GM19463 (cell line): Measurements from ENCODE around the gene MSL3.

ENCODE experiments used
- ATAC-seq: cut with Tn5 transposase; IDR thresholded peaks from one replicate; pipeline ENCODE4 v1.9.1; 2021; ENCODE audit warnings: mild to moderate bottlenecking, moderate library complexity; ENCODE audit not compliant: unreplicated experiment

Gene MSL3

DNA sequence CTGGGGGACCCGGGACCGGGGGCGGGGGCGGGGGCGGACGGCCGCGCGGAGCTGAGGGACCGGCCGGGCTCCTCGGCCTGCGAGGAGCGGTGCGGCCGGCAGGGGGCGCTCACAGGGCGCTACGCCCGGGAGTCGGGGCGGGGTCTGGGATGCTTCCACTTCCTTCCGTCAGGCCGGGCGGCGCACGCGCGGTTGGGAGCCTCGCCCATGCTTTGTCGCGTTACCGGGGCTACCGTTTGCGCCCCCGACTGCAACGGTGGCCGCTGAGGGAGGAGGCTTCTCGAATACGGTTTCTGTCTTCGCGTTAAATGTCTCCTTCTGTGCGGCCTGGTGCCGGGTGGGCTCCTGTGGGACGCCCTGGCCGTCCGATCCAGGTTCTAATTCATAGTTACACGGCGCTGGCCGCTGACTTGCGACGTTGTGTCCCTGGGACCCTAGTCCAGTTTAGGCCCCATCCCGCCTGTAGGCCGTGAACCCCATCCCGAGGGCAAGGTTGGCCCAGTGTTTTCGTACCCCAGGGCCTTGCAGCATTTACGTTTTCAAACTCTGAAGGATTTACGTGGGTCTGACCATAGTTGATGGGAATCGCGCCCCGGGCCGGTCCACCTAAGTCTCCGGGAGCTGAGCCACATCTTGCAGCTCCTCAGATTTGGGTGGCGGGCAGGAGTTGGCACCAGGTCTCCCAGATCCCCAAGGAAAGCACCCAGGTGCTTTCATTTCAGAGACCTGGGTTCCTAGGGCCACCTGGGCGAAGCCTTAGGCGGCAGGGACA lies 549 bp downstream of the MSL3 start:
- ATAC-seq, result peak; percentile 29

- no peak for ATAC-seq
These were observed 1.1 kb downstream of the MSL3 start for GRCh38 chrX:11759172-11759460.

- ATAC-seq, result peak; percentile 75
These were observed 1.6 kb downstream of the MSL3 start for GRCh38 chrX:11759461-11760311.

DNA sequence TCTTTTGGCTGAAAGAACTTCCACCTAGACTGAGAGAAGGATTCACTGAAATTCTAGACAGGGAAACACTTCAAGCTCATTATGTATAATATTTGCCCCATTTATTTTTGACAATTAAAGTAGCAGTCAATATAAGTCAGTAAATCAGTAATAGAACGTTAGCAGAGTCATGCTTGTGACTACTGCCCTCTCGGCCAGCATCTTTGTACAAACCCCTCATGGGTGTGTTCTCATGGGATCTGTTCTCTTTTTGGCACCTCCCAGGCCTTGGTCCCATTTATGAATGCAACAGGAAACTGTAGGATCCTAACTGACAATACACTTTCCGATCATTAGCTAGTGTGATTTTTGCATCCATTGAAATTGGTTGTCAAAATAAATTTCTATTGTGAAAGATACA lies 2.9 kb downstream of the MSL3 start:
- no peak for ATAC-seq

- ATAC-seq, result peak; percentile 26
These were observed 6.6 kb downstream of the MSL3 start for GRCh38 chrX:11764602-11765067.

DNA sequence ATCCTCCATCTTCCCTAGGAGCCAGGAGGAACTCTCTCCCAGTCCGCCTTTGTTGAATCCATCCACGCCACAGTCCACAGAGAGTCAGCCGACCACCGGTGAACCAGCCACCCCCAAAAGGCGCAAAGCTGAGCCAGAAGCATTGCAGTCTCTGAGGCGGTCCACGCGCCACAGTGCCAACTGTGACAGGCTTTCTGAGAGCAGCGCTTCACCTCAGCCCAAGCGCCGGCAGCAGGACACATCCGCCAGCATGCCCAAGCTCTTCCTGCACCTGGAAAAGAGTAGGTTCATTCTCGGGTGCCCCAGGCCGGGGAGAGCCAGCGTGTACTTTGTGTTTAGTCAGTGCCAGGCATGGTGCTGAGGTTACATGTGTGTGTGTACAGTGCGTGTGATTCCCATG lies 7.4 kb downstream of the MSL3 start:
- no peak for ATAC-seq

GRCh38 chrX:11766487-11766886 lies 8.4 kb downstream of the MSL3 start:
- no peak for ATAC-seq

DNA sequence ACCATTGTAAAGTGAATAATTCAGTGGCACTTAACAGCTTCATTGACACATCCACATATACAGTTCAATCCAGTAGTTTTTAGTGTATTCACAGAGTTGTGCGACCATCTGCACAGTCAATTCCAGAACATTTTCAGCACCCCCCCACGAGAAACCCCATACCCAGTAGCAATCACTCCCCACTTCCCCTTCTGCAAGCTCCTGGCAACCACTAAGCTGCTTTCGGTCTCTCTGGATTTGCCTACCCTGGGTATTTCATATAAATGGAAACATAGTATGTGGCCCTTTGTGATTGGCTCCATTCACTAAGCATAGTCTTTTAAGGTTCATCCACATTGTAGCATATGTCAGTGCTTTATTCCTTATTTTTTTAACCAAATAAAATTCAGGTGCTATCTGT lies 10.0 kb downstream of the MSL3 start:
- ATAC-seq, result peak; percentile 55

GRCh38 chrX:11770320-11770719 lies 12.3 kb downstream of the MSL3 start:
- ATAC-seq, result peak; percentile 37

GRCh38 chrX:11778230-11778629 lies 20.2 kb downstream of the MSL3 start:
- ATAC-seq, result no peak

DNA sequence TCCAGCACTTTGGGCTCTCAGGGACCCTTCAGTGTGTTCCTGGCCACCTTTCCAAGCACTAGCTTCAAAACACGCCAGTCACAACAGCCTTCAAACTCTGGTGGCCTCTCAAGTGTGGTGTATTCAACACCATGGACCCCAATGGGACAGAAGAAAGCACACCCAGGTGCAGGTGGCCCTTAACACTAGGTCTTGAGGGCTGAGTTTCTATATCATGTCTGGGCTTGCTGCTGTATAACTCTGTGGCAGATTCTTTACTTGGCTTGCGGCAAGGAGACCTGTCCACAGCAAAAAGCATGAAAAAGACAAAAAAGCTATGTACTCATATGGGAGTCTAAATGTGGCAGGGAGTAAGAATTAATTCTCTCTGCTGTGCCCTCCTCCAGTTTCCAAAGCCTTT lies 23.1 kb downstream of the MSL3 start:
- no peak for ATAC-seq

- no peak for ATAC-seq
These were observed 23.8 kb downstream of the MSL3 start for GRCh38 chrX:11781734-11782370.

- ATAC-seq, result no peak
These were observed 26.5 kb downstream of the MSL3 start for GRCh38 chrX:11784543-11784942.

DNA sequence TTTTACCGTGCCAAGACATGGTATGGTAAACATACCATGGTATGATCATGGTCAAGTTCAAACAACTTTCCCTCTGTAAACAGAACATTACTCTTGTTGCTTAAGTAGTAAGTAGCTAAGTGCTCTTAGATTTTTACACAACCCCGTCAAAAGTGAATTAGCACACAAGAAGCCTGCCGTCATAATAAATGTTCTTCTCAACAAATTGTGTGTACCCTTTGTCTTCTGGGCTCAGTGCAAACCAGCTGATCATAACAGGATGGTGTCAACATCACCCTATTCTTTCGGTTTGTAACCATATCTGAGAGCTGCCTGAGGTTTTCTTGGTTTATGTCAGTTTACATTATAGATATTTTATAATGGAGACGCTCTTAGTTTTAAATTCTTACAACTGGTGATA lies 28.8 kb downstream of the MSL3 start:
- no peak for ATAC-seq

GRCh38 chrX:11787564-11787963 lies 29.5 kb downstream of the MSL3 start:
- no peak for ATAC-seq

DNA sequence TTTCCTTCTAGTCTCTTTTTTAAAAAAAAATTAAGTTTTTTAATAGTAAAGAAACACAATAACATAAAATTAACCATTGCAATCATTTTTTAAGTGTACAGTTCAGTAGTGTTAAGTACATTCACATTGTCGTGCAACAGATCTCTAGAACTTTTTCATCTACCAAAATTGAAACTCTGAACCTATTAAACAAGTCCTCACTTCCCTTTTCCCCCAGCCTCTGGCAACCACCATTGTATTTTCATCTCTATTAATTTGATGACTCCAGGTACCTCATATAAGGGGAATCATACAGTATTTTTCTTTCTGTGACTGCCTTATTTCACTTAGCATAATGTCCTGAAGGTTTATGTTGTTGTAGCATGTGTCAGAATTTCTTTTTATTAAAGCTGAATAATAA lies 31.8 kb downstream of the MSL3 start:
- peak; percentile 28 for ATAC-seq

GRCh38 chrX:11791090-11791489 lies 33.1 kb downstream of the MSL3 start:
- no peak for ATAC-seq

GRCh38 chrX:11791537-11791936 lies 33.5 kb downstream of the MSL3 start:
- no peak for ATAC-seq

DNA sequence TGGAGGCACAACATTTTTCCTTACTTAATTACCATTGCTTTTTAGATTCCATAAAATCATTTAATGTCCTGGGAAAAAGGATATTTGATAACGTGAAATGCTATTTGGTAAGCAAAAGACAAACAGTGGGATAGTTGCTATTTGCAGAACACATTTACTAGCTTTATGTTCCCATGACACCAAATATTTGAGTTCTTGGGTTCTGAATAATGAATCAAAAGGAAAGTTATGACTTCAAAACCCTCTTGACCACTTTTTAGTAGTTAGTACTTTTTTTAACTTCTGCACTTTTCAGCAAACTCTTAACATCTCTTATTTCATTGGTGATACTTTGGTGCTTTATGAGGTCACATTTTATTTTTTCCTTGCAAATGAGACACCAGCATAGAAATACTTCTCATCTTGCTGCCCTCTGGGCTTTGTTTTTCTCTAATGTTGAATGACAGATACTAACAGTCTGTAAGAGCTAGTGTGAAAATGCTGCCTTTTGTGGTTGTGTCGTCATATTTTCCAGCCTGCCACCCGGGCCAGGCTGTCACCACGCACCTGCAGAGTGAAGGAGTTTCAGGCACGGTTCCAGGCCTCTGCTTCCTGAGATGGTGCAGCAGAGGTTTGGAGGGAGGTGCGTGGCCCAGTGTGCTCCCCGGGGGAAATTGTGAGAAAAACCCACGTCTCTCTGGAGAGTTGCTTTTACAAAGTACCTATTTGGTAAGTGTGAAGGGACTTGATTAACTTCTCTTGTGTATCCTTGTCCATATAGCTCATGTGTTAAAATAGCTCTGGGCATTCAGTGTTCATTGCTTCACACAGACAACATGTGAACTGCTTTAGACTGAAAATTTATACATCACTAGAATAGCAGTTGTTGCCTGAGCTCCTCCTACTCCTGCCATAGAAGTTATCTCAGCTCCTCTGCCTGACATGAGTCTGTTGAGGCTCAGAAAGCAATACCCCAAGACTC lies 34.7 kb downstream of the MSL3 start:
- peak; percentile 77 for ATAC-seq

- ATAC-seq, result no peak
These were observed 35.7 kb downstream of the MSL3 start for GRCh38 chrX:11793734-11794133.

GRCh38 chrX:11813341-11813740 lies 55.3 kb downstream of the MSL3 start:
- ATAC-seq, result no peak
